ENCODE measurements around the gene HOXA2. TPM values are rescaled to one million over a fixed set of nuclear protein-coding genes. Genes with fewer than 3 reads are reported as not detected.

Gene HOXA2
- total RNA-seq, 1 donor from 2014 or later = not detected

- peak overlapping the region; percentile 69 for H3K4me3 Mint-ChIP-seq (ENCODE audit: unreplicated experiment)
Measured at GRCh38 chr7:27131390-27131819, 28.9 kb upstream of the HOXA2 start.

GRCh38 chr7:27130540-27131389 lies 28.3 kb upstream of the HOXA2 start, which contains the start of gene HOXA4:
HOXA4 (minus strand) TSS chr7:27130757; CDS start chr7:27130733, 24 bp downstream.
- Mint-ChIP-seq H3K27me3 (ENCODE audit: unreplicated experiment) (peaks cover 32% of the 10 kb centered on the region), H3K9me3 (ENCODE audit: unreplicated experiment) (peaks cover 3% of the 10 kb centered on the region), H3K4me3 (ENCODE audit: unreplicated experiment) (peak within 1 kb of the TSS; percentile 69), H3K36me3 (ENCODE audit: unreplicated experiment) (no peaks in the 10 kb centered on the region), H3K4me1 (ENCODE audit: low read depth, unreplicated experiment) (no peaks in the 10 kb centered on the region), H3K27ac (ENCODE audit: unreplicated experiment) (no peak within 1 kb of the TSS)
- TF ChIP-seq CTCF (IDR thresholded peaks at IDR 0.05; ENCODE audit: partially characterized antibody, unreplicated experiment) = no peak
- peak; percentile 81 for DNase-seq

More at GRCh38 chr7:27131390-27131819, 28.9 kb upstream of the HOXA2 start:
- DNase-seq = no peak
- peaks cover 35% of the 10 kb centered on the region for H3K27me3 Mint-ChIP-seq (ENCODE audit: unreplicated experiment)
- H3K36me3 Mint-ChIP-seq (ENCODE audit: unreplicated experiment) = no peaks in the 10 kb centered on the region
- peaks cover 5% of the 10 kb centered on the region for H3K9me3 Mint-ChIP-seq (ENCODE audit: unreplicated experiment)
- H3K27ac Mint-ChIP-seq (ENCODE audit: unreplicated experiment) = no peak overlapping the region
- no peak for TF ChIP-seq CTCF (IDR thresholded peaks at IDR 0.05; ENCODE audit: partially characterized antibody, unreplicated experiment)
- no peaks in the 10 kb centered on the region for H3K4me1 Mint-ChIP-seq (ENCODE audit: low read depth, unreplicated experiment)

GRCh38 chr7:27129729-27130539 lies 27.5 kb upstream of the HOXA2 start:
- TF ChIP-seq CTCF (IDR thresholded peaks at IDR 0.05; ENCODE audit: partially characterized antibody, unreplicated experiment) = no peak
- H3K4me1 Mint-ChIP-seq (ENCODE audit: low read depth, unreplicated experiment) = no peaks in the 10 kb centered on the region
- no peaks in the 10 kb centered on the region for H3K36me3 Mint-ChIP-seq (ENCODE audit: unreplicated experiment)
- H3K27me3 Mint-ChIP-seq (ENCODE audit: unreplicated experiment) = peaks cover 36% of the 10 kb centered on the region
- peaks cover 5% of the 10 kb centered on the region for H3K9me3 Mint-ChIP-seq (ENCODE audit: unreplicated experiment)
- DNase-seq = no peak
- no peak overlapping the region for H3K27ac Mint-ChIP-seq (ENCODE audit: unreplicated experiment)
- H3K4me3 Mint-ChIP-seq (ENCODE audit: unreplicated experiment) = peak overlapping the region; percentile 14

GRCh38 chr7:27128776-27129728 lies 26.6 kb upstream of the HOXA2 start:
- Mint-ChIP-seq H3K36me3 (ENCODE audit: unreplicated experiment) (no peaks in the 10 kb centered on the region), H3K4me3 (ENCODE audit: unreplicated experiment) (peak overlapping the region; percentile 14), H3K4me1 (ENCODE audit: low read depth, unreplicated experiment) (no peaks in the 10 kb centered on the region), H3K27me3 (ENCODE audit: unreplicated experiment) (peaks cover 41% of the 10 kb centered on the region), H3K27ac (ENCODE audit: unreplicated experiment) (no peak overlapping the region), H3K9me3 (ENCODE audit: unreplicated experiment) (peaks cover 9% of the 10 kb centered on the region)
- TF ChIP-seq CTCF (IDR thresholded peaks at IDR 0.05; ENCODE audit: partially characterized antibody, unreplicated experiment) = no peak
- DNase-seq = no peak

Data from glutamatergic neuron (in vitro differentiated cells).